Measurements from ENCODE around the gene FUT2. TPM values are rescaled to one million over a fixed set of nuclear protein-coding genes. Genes with fewer than 3 reads are reported as not detected.
"Not testable (repeated sequence)": the region's sequence is repeated elsewhere in the genome, so short reads cannot be mapped to it uniquely, and the experiment has no call there.

Gene FUT2
- total RNA-seq, 3 donors from 2014 or later = 44.7 to 137 (median 116) TPM

- ATAC-seq (peak; percentile 88), DNase-seq (no peak)
- TF ChIP-seq, protein P1, sequence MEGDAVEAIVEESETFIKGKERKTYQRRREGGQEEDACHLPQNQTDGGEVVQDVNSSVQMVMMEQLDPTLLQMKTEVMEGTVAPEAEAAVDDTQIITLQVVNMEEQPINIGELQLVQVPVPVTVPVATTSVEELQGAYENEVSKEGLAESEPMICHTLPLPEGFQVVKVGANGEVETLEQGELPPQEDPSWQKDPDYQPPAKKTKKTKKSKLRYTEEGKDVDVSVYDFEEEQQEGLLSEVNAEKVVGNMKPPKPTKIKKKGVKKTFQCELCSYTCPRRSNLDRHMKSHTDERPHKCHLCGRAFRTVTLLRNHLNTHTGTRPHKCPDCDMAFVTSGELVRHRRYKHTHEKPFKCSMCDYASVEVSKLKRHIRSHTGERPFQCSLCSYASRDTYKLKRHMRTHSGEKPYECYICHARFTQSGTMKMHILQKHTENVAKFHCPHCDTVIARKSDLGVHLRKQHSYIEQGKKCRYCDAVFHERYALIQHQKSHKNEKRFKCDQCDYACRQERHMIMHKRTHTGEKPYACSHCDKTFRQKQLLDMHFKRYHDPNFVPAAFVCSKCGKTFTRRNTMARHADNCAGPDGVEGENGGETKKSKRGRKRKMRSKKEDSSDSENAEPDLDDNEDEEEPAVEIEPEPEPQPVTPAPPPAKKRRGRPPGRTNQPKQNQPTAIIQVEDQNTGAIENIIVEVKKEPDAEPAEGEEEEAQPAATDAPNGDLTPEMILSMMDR (IDR thresholded peaks at IDR 0.05) = no peak
- H3K9me3 ChIP-seq = no peaks in the 10 kb centered on the region
- no peaks in the 10 kb centered on the region for H3K36me3 ChIP-seq (ENCODE audit: low read depth)
- intact Hi-C loops (cut with DNase I, micrococcal nuclease) = no loop called here
- H3K4me1 ChIP-seq (ENCODE audit: low read depth) = peaks cover 6% of the 10 kb centered on the region
- no peak overlapping the region for H3K4me3 ChIP-seq
These were observed 10.2 kb upstream of the FUT2 start for GRCh38 chr19:48685583-48685982.

GRCh38 chr19:48686088-48686487, 9.7 kb upstream of the FUT2 start:
- no peaks in the 10 kb centered on the region for H3K36me3 ChIP-seq (ENCODE audit: low read depth)
- H3K4me3 ChIP-seq = no peak overlapping the region
- peak; percentile 59 for ATAC-seq
- no peak for DNase-seq
- TF ChIP-seq, protein P1 (IDR thresholded peaks at IDR 0.05) = no peak
- peaks cover 6% of the 10 kb centered on the region for H3K4me1 ChIP-seq (ENCODE audit: low read depth)
- intact Hi-C loops (cut with DNase I, micrococcal nuclease) = no loop called here
- no peaks in the 10 kb centered on the region for H3K9me3 ChIP-seq

- H3K36me3 ChIP-seq (ENCODE audit: low read depth); ATAC-seq; intact Hi-C loops (cut with DNase I, micrococcal nuclease); DNase-seq; H3K9me3 ChIP-seq; H3K4me3 ChIP-seq; H3K4me1 ChIP-seq (ENCODE audit: low read depth): not testable (repeated sequence)
These were observed 9.1 kb upstream of the FUT2 start for GRCh38 chr19:48686637-48687036.

DNA sequence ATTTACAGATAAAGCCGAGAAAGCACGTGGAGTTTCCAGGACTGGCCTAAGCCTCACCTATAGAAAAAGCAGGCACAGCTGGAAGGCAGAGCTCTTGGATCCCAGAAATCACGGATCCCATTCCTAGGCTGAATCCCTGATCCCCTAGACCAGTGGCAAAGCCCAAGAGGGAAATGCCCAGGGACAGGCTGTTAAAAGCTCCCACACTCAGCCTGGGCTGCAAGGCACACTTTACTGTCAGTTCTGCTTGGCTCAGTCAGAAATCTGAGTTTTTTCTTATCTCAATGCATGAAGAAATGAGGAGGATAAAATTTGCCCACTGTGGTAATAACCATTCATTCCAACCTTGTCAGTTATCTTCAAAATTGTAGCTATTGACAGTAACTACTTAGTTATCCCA, 8.0 kb upstream of the FUT2 start:
- Histone ChIP-seq H3K9me3 (no peaks in the 10 kb centered on the region), H3K36me3 (ENCODE audit: low read depth) (no peaks in the 10 kb centered on the region), H3K4me3 (no peak overlapping the region), H3K4me1 (ENCODE audit: low read depth) (peaks cover 6% of the 10 kb centered on the region)
- DNase-seq (no peak), ATAC-seq (no peak)
- intact Hi-C loops (cut with DNase I, micrococcal nuclease) = no loop called here
- TF ChIP-seq, protein P1 (IDR thresholded peaks at IDR 0.05) = no peak

- Histone ChIP-seq H3K4me1 (ENCODE audit: low read depth) (peaks cover 3% of the 10 kb centered on the region), H3K36me3 (ENCODE audit: low read depth) (no peaks in the 10 kb centered on the region), H3K9me3 (no peaks in the 10 kb centered on the region), H3K4me3 (no peak overlapping the region)
- TF ChIP-seq, protein P1 (IDR thresholded peaks at IDR 0.05) = no peak
- no peak for ATAC-seq
- intact Hi-C loops (cut with DNase I, micrococcal nuclease) = no loop called here
- no peak for DNase-seq
These were observed 6.3 kb upstream of the FUT2 start for GRCh38 chr19:48689449-48689848.

GRCh38 chr19:48693629-48694028, 2.1 kb upstream of the FUT2 start:
- DNase-seq; H3K4me1 ChIP-seq (ENCODE audit: low read depth); ATAC-seq; H3K4me3 ChIP-seq; intact Hi-C loops (cut with DNase I, micrococcal nuclease); H3K9me3 ChIP-seq; H3K36me3 ChIP-seq (ENCODE audit: low read depth): not testable (repeated sequence)

GRCh38 chr19:48696353-48697010, 711 bp downstream of the FUT2 start:
- intact Hi-C loops (cut with DNase I, micrococcal nuclease) = no loop called here
- Histone ChIP-seq H3K36me3 (ENCODE audit: low read depth) (no peaks in the 10 kb centered on the region), H3K4me3 (peak overlapping the region; percentile 42), H3K9me3 (no peaks in the 10 kb centered on the region), H3K4me1 (ENCODE audit: low read depth) (peaks cover 4% of the 10 kb centered on the region)
- ATAC-seq (peak; percentile 49), DNase-seq (peak; percentile 56 to 72 (median 59))
- TF ChIP-seq, protein P1 (IDR thresholded peaks at IDR 0.05) = no peak

Measured in mucosa of descending colon (tissue), 3 donors.